NCI-H510A treated with DMSO at 0.1 percent for 48 hours (cell line): ENCODE results near the gene TMPRSS7.
"Not testable (repeated sequence)": the region's sequence is repeated elsewhere in the genome, so short reads cannot be mapped to it uniquely, and the experiment has no call there.

Experiments used
- DNase-seq: peaks from one replicate; lab custom pipeline; 2025; lab: John Stamatoyannopoulos, UW

TMPRSS7 gene

GRCh38 chr3:112059497-112059896, 25.0 kb downstream of the TMPRSS7 start:
- DNase-seq, result no peak

DNA sequence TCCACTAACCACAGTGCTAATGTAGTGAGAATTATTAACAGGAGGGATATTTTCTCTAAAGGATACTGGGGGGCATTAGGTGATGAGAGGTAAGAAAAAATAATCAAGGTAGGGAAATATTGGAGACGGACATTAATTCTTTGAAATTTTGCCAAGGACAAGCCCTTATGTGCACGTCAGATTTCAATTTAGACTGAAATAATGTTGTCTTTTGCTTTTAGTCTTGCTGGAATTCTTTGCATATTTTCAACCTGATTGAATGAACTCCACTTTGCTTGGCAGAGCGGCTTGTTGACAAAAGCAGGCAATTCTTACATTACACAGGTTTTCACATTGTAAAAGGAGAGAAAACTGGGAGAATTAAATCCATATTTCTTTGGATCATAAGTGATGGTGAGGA, 26.6 kb downstream of the TMPRSS7 start:
- DNase-seq, result no peak

GRCh38 chr3:112072387-112073060, 38.0 kb downstream of the TMPRSS7 start:
- DNase-seq, result not testable (repeated sequence)

GRCh38 chr3:112074006-112074405, 39.5 kb downstream of the TMPRSS7 start:
- no peak for DNase-seq

- peak; percentile 76 for DNase-seq
Observed at GRCh38 chr3:112074616-112075497, 40.3 kb downstream of the TMPRSS7 start.

DNA sequence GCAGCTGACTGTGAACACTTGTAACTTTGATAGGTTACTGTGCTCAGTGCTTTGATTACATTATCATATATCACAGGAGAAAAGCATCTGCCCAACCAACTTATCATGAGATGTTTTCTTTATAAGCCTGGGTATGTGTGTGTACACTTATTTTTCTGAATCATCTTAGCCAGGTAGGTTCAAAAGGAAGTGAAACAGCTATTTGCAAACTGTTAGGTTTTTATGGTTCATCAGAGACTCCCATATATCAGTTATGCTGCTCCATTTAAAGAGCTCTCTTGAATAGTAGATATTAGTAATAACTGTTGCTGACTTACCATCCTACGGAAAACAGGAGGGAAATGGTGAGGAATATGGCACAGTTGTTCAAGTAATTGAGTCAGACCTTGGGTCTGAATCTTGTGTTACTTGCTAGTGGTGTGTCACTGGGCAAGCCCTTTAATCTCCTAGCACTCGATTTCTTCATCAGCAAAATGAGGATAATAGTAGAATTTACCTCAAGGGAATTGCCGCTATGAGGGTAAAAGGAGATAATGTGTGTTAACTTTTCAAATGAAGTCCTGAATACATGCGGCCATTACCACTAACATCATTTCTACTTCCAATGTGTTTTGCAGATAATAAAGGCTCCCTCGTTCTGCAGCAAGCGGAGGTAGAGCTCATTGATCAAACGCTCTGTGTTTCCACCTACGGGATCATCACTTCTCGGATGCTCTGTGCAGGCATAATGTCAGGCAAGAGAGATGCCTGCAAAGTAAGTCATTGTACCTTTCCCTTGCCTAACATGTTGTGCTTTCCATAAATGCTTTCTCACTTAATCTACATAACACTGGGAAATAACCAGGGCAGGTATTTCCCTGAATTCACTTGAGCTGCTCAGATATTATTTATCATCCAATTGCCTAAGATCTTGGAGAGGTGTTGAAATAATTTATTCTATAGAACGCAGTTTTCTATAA, 43.9 kb downstream of the TMPRSS7 start:
- no peak for DNase-seq

- DNase-seq, result no peak
Observed at GRCh38 chr3:112083239-112083638, 48.7 kb downstream of the TMPRSS7 start.

DNA sequence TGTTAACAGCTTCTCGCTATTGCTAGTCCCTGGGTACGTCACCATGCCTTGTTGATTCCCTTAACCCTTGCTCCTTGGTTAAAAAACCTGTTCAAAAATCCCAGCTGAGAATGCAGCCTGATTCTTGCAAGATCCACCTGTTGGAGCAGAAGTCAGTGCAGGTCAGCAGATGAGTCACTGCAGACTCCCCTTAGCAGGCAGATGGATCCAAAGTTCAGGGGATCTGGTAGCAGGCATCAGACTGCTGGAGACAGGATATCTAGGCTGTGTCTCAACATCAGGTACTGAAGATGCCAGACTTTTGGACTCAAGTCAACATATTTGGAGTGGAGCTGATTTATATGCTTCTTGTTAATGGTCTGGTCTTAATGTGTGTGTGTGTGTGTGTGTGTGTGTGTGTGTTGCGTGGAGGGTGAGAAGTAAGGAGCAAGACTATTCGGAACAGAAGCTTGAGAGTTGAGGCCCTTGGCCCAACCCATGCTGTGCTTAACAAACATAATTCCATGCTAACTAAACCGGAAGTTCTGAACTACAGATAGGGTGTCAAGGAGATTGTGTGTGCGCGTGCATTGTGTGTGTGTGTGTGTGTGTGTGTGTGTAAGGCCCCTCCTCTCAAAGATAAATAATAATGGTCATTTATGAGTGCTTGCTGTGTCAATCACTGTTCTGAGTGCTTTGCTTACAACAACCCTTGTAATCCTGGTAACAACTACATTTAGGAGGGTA, 50.6 kb downstream of the TMPRSS7 start:
- DNase-seq, result no peak

DNA sequence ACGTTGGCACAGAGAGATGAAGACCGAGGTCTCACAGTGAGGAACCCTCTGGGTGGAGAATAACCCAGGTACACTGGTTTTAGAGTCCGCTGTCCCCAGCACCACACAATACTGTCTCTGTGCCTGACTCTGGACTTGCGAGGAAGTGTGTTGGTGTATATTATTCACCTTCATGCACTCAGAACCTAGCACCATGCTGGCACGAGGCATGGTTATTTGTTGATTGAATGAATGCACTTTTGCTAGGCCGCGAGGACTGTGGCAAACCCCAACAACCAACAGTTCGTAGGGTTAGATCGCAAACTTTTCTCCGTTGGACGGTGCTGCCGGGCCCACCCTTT, 51.2 kb downstream of the TMPRSS7 start:
- DNase-seq, result no peak

DNA sequence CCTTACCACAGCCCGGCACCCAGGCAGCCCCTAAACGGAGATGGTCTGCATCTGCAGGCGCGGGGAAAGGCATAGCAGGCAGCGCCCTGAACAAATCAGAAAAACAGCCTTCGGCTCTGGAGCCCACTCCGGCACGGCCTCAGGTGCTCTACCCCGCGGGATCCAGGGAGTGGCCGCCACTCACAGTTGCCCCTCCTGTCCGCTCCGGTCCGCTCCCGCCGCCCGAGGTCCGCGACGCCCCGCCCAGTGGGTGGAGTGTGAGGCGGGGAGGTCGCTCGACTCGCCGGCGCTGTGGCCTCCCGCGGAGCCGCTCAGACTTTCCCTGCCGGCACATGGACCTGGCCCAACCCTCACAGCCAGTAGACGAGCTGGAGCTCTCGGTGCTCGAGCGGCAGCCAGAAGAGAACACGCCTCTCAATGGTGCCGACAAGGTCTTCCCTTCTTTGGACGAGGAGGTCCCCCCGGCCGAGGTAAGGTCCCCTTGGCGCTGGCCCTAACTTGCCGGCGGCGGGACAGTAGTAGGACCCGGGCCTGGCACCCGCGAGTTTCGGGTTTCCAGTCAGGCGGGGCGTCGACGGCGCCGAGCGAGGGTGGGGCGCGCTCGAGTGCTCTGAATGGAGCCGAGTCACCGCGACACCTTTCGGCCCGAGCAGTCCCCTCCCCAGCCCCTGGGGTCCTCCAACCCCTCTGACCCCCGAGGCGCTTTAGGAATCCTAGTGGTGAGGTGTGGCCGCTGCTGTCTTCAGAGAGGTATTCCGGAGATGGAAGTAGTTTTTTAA, 51.7 kb downstream of the TMPRSS7 start, which contains the start of gene C3orf52:
TSS of gene C3orf52 (plus strand) at position 314 of the 779 bp plus-strand sequence. CDS start at position 333, 19 bp downstream.
- peak; percentile 72 for DNase-seq

- no peak for DNase-seq
Observed at GRCh38 chr3:112086875-112087524, 52.5 kb downstream of the TMPRSS7 start.

GRCh38 chr3:112087746-112088145, 53.2 kb downstream of the TMPRSS7 start:
- DNase-seq, result no peak

- DNase-seq, result no peak
Observed at GRCh38 chr3:112088944-112089343, 54.4 kb downstream of the TMPRSS7 start.

GRCh38 chr3:112089956-112090886, 55.7 kb downstream of the TMPRSS7 start:
- no peak for DNase-seq

DNA sequence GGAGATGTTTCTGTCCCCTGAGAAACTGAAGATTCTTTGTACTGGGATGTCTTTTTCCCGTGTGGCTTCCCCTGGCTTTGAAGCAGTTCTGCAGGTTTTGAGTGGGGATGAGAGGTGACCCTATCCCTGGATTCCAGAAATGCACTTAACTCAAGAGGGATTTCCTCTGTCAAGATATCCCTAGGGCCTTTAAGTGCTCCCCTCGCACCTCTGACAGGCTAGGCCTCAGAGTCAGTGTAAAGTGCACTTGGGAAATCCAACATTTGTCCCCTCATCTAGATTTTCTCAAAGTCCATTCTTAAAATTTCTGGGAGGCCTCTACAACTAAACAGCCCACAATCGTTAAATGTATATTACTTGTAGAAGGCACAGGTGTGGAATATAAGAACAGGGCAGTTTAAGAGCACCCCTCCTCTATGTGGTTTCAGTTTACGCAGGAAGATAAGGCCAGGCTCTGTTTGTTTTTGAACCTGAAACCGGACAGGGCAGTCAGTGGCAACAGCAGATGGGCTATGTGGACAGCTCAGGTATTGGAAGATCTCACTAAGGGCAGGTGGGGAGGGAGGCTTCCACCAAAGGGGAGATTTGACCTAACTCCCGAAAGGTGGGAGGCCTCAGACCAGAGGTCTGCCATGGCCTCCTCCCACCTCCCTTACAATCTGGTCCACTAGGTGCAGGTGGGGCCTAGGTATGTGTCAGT, 56.5 kb downstream of the TMPRSS7 start:
- peak; percentile 62 for DNase-seq

DNA sequence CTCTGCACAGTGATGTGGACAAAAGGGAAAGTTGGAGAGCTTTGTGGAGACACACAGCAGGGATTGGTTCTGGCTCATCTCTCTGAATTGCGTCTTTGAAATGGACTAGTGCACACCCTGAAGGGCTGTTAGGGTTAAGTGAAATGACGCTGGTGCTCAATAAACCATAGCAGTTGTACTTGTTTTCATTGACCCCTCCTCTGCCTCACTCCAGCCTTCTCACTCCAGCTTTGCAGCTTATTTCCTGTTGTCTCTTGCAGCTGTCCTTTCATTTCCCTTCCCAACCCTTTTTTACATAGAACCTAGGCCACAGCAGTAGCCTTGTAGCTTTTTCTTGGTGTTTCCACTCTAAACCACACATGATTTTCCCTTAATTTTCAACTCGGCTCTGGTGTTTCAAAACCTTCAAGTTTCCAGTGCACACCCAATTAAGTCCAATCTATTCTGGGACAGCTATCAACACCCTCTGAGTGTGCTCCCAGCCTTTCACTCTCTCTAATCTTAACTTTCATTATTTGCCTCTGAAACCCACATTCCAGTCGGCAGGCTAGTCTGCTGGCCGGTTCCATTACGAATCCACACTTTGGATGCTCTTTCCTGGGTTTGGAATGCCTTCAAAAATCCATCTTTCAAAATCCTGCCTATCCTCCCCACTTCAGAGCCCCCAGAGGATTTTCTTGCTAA, 58.1 kb downstream of the TMPRSS7 start:
- peak; percentile 62 for DNase-seq

DNA sequence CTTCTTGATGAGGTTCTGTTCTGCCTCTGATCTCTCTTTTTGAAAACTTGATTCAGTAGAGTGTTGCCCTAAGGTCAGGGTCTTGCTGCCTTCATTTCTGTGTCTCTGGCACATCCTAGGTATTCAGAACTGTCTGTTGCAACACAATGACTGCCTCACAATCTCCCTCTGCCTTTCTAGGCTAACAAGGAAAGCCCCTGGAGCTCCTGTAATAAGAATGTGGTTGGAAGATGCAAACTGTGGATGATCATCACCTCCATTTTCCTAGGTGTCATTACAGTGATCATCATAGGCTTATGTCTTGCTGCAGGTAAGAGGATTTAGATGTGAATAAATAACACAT, 58.6 kb downstream of the TMPRSS7 start:
- DNase-seq, result no peak

DNA sequence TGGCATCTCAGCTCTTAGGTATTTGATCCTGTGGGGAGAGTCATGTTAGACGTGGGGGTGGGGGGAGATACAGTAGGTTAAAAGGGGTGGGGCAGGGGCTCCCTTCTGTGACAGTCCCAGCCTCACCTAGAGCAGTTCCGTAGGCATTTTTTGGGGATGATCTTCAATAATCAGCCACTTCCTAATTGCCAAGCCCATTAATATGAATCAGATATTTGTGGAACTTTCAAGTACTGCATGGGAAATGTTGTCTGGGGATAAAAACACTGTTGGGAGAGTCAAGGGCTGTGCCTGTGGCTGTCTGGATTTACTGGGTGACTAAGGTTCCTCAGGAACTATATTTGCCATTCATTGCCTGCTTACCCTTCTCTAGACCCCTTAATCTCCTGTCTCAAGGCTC, 61.2 kb downstream of the TMPRSS7 start:
- DNase-seq, result no peak
